ENCODE data around the gene UTP11. TPM values are rescaled to one million over a fixed set of nuclear protein-coding genes. Genes with fewer than 3 reads are reported as not detected.
A peak's percentile ranks its signal among the peaks of the same experiment; 100 is the strongest.

The UTP11 gene
- total RNA-seq, 1 experiment from 2014 or later, result 48.1 TPM

DNA sequence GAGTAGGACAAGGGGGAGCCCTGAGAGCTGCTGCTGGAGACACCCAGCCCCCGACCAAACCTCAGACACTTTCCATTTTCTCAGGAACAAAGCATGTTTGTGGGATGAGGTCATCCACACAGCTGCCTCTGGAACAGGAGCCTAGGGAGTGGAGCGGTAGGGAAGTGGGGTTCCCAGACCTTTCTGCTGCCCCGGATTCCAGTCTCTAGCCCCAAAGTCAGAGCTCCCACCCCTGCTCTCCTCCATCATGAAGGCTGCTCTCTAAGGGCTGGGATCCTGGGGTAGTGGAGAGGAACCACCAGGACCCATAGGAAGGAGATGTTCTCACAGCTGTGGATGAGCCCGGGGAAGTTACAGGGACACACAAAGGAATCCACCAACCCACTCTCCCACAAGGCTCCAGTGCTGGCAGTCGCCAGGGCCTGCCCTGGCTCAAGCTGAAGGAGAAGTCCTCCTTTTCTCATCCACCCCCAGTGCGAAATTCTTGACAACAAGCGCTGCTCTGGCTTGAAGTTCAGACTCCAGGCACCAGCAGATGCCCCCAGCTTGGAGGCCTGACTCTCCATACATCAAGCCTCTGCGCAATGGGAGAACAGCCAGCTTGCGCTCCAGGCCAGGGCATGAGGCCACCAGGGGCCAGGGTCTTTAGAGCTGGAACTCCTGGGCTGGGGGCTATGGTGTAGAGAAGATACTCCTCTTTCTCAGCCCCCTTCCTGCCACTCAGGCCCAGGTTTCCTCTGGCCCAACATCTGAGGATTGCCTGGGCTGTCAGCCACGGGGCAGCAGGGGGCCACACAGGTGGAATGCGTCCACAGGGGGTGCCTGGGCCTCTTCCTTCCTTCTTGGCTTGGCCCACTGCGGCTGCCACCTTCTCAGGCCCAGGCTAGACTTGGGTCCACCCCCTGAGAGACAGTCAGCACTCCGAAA, 11.7 kb upstream of the UTP11 start:
- no peaks in the 10 kb centered on the region for H4K20me1 ChIP-seq (ENCODE audit: low read length)
- no peaks in the 10 kb centered on the region for H3K9me2 ChIP-seq (replicated peaks; ENCODE audit: low read length)
- H3F3A ChIP-seq (ENCODE audit: low read length, unreplicated experiment), result no peaks in the 10 kb centered on the region
- CTCF ChIA-PET, result interaction anchor here (0.6 kb wide), 1 partner anchor 18 kb away, joined by 8 read pairs; no protein-coding TSS in a partner anchor
- H3K27me3 ChIP-seq (ENCODE audit: low read length), result no peaks in the 10 kb centered on the region
- peaks cover 36% of the 10 kb centered on the region for H3K4me1 ChIP-seq (ENCODE audit: insufficient read depth, low read length)
- TF ChIP-seq EZH2phosphoT487 (IDR thresholded peaks at IDR 0.05; ENCODE audit: borderline replicate concordance, low read length) (no peak), EZH2 (IDR thresholded peaks at IDR 0.05; ENCODE audit: low read length, unreplicated experiment) (no peak)
- TF ChIP-seq, protein P1, sequence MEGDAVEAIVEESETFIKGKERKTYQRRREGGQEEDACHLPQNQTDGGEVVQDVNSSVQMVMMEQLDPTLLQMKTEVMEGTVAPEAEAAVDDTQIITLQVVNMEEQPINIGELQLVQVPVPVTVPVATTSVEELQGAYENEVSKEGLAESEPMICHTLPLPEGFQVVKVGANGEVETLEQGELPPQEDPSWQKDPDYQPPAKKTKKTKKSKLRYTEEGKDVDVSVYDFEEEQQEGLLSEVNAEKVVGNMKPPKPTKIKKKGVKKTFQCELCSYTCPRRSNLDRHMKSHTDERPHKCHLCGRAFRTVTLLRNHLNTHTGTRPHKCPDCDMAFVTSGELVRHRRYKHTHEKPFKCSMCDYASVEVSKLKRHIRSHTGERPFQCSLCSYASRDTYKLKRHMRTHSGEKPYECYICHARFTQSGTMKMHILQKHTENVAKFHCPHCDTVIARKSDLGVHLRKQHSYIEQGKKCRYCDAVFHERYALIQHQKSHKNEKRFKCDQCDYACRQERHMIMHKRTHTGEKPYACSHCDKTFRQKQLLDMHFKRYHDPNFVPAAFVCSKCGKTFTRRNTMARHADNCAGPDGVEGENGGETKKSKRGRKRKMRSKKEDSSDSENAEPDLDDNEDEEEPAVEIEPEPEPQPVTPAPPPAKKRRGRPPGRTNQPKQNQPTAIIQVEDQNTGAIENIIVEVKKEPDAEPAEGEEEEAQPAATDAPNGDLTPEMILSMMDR (conservative IDR thresholded peaks at IDR 0.05; ENCODE audit: low read depth, low read length), result no peak
- no TSS peak for BruUV-seq (replicated peaks)
- peak; percentile 32 for DNase-seq
- intact Hi-C loops (cut with micrococcal nuclease), result no loop called here
- peak; percentile 40 for ATAC-seq
- no peaks in the 10 kb centered on the region for H3K9me3 ChIP-seq (ENCODE audit: low read length)
- POLR2A ChIA-PET (ENCODE audit: unreplicated experiment), result no interaction called here
- H3K4me2 ChIP-seq (ENCODE audit: low read length), result peak overlapping the region; percentile 64
- peaks cover 15% of the 10 kb centered on the region; the same call in 1 of the 2 replicates for H3K79me2 ChIP-seq (ENCODE audit: low read length)
- no peak overlapping the region for H3K4me3 ChIP-seq (ENCODE audit: low read length)
- no peaks in the 10 kb centered on the region; the same call in 1 of the 2 replicates for H3K36me3 ChIP-seq (ENCODE audit: low read depth, low read length)
- no peak overlapping the region for H3K9ac ChIP-seq (ENCODE audit: low read length)
- H3K27ac ChIP-seq (ENCODE audit: low read length), result peak overlapping the region; percentile 52
- H2AFZ ChIP-seq (ENCODE audit: low read length), result peak overlapping the region; percentile 31; the same call in 1 of the 2 replicates

DNA sequence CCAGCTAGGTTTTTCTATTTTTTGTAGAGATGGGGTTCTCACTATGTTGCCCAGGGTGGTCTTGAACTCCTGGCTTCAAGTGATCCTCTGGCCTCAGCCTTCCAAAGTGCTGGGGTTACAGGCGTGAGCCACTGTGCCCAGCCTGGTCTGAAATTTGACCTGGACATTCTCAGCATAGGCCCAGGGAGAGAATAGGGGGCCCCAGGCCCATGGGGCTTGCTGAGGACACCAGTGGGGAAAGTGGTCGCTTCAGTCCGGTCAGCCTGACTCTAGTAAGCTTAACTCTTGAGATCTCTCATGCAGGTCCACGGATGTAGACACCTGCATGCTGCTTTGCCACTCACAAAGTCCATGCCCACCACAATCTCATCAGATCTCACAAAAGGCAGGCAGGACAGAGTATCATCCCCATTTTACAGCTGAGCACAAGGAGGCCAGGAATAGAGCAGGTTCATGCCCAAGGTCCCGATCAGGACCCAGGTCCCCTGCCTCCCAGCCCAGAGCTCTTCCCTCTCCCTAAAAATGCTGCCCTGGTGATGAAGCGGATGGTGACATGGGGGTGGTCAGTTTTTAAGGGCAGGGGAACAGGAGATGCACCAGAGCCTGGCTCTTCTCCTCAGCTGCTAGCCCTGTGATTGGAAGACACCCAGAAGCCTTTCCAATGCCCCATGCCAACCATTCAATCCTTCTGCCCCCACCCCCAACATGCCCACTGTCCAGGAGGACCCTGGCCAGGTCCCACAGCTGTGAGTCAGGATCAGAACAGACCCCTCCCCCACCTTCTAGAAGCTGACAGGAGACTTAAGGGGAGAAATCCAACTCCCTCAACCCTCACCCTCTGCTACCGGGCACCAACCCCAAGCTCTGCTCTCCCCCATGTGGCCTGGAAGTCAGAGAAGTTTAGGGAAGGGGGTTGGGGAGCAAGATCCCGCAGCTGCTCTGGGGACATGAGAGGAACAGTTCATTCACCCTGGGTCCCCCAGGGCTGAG, 9.0 kb upstream of the UTP11 start:
- BruUV-seq (replicated peaks), result no TSS peak
- H4K20me1 ChIP-seq (ENCODE audit: low read length), result no peaks in the 10 kb centered on the region
- intact Hi-C loops (cut with micrococcal nuclease), result no loop called here
- DNase-seq (no peak), ATAC-seq (no peak)
- H3K4me2 ChIP-seq (ENCODE audit: low read length), result peak overlapping the region; percentile 98; the same call in 1 of the 2 replicates
- peak overlapping the region; percentile 75; the same call in 1 of the 2 replicates for H3K4me3 ChIP-seq (ENCODE audit: low read length)
- no peaks in the 10 kb centered on the region for H3F3A ChIP-seq (ENCODE audit: low read length, unreplicated experiment)
- TF ChIP-seq EZH2phosphoT487 (IDR thresholded peaks at IDR 0.05; ENCODE audit: borderline replicate concordance, low read length), result no peak
- no peak for TF ChIP-seq EZH2 (IDR thresholded peaks at IDR 0.05; ENCODE audit: low read length, unreplicated experiment)
- TF ChIP-seq, protein P1 (conservative IDR thresholded peaks at IDR 0.05; ENCODE audit: low read depth, low read length), result no peak
- H3K4me1 ChIP-seq (ENCODE audit: insufficient read depth, low read length), result peaks cover 36% of the 10 kb centered on the region
- ChIA-PET CTCF (no interaction called here), POLR2A (ENCODE audit: unreplicated experiment) (no interaction called here)
- H3K27me3 ChIP-seq (ENCODE audit: low read length), result no peaks in the 10 kb centered on the region
- H3K27ac ChIP-seq (ENCODE audit: low read length), result no peak overlapping the region
- no peaks in the 10 kb centered on the region for H3K36me3 ChIP-seq (ENCODE audit: low read depth, low read length)
- H3K79me2 ChIP-seq (ENCODE audit: low read length), result peaks cover 15% of the 10 kb centered on the region; the same call in 1 of the 2 replicates
- no peak overlapping the region for H2AFZ ChIP-seq (ENCODE audit: low read length)
- H3K9me3 ChIP-seq (ENCODE audit: low read length), result no peaks in the 10 kb centered on the region
- H3K9ac ChIP-seq (ENCODE audit: low read length), result no peak overlapping the region
- H3K9me2 ChIP-seq (replicated peaks; ENCODE audit: low read length), result no peaks in the 10 kb centered on the region
